Panc1 (cell line): ENCODE results near the gene EPHX1.

Source experiments
- CTCF ChIP-seq: fragments of 450-650 bp; IDR thresholded peaks from 2 replicates; pipeline ENCODE4 v1.5.1; 2017; ENCODE audit warnings: mild to moderate bottlenecking
- POLR2AphosphoS5 ChIP-seq: IDR thresholded peaks from 2 replicates; pipeline ENCODE4 v1.6.1; 2012; ENCODE audit warnings: mild to moderate bottlenecking, low read depth, low read length, moderate library complexity

GRCh38 chr1:225763716-225764548 lies 46.0 kb upstream of the EPHX1 start:
- TF ChIP-seq CTCF = no peak
- no peak for TF ChIP-seq POLR2AphosphoS5
